ENCODE data around the gene UBN2.
A peak's percentile ranks its signal among the peaks of the same experiment; 100 is the strongest.
"Not testable (repeated sequence)": the region's sequence is repeated elsewhere in the genome, so short reads cannot be mapped to it uniquely, and the experiment has no call there.

Gene UBN2

DNA sequence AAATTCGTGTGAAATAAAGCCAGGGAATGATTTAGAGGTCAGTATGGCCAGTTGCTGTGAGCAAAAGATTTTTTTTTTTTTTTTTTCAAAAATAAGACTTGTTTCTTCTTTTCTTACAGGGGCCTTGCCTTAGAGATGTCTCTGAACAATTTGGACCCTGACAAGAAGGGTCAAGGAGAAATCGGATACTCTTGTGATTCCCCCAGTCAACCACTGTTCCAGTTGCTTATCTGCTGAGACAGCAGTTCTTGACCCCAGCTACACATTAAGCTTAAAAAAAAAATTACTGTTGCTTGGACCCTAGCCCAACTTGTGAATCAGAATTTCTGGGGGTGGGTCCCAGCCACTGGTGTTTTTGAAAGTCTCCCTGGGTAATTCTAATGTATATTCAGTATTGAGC lies 98.1 kb downstream of the UBN2 start:
- Histone ChIP-seq H3K27me3 (ENCODE audit: insufficient read depth, low read length) (no peaks in the 10 kb centered on the region), H3K4me1 (ENCODE audit: insufficient read depth, low read length) (no peaks in the 10 kb centered on the region), H2AFZ (ENCODE audit: low read depth, low read length) (no peak overlapping the region), H3K4me3 (ENCODE audit: low read length) (no peak overlapping the region), H3K9me3 (ENCODE audit: low read length) (no peaks in the 10 kb centered on the region), H3K36me3 (ENCODE audit: insufficient read depth, low read length) (no peaks in the 10 kb centered on the region)

DNA sequence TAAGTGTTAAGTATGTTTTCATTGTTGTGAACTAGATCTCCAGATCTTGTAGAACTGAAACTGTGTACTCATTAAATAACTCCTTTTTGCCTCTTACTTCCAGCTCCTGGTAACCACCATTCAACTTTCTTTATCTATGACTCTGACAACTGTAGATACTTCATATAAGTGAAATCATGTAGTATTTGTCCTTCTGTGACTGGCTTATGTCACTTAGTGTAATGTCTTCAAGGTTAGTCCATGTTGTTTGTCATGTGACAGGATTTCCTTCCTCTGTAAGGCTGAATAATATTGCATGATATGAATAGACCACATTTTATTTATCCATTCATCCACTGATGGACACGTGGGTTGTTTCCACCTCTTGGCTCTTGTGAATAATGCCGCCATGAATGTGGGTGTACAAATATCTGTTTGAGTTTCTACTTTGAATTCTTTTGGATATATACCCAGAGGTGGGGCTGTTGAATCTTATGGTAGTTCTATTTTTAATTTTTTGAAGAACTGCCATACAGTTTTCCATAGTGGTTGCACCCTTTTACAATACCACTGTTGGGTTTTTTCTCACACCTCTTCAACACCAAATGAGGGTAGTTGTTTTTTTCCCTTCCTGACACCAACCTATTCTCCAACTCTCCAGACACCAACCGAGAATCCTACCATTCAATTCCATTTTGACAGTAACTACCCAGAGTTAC lies 99.4 kb downstream of the UBN2 start:
- H3K4me3 ChIP-seq (ENCODE audit: low read length), result no peak overlapping the region
- no peaks in the 10 kb centered on the region for H3K4me1 ChIP-seq (ENCODE audit: insufficient read depth, low read length)
- no peak overlapping the region for H2AFZ ChIP-seq (ENCODE audit: low read depth, low read length)
- no peaks in the 10 kb centered on the region for H3K27me3 ChIP-seq (ENCODE audit: insufficient read depth, low read length)
- no peaks in the 10 kb centered on the region for H3K9me3 ChIP-seq (ENCODE audit: low read length)
- no peaks in the 10 kb centered on the region for H3K36me3 ChIP-seq (ENCODE audit: insufficient read depth, low read length)

DNA sequence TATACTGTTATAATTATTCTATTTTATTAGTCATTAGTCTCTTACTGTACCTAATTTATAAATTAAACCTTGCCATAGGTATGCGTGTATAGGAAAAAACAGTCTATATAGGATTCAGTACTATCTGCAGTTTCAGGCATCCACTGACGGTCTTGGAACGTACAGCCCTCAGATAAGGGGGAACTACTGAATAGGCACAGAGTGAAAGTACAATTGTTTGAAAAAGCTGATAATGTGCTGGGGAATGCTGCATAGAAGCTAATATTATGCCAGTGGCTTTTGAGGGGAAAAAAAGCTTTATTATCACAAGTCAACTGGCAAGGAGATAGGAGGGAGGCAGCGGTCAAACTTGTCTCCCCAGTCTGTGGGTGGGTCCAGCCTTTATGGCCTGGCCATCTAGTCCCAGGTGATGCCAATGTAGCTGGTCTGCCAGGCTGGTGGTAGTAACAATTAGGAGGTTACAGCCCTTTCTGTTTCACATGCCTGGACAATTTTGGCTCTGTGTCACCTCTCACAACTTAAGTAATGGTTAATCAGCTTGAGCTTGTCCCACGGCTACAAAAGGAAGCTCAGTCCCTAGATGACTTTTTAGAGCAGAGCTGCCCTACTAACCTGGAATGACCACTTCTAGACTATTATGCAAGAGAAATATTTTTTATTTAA lies 101.8 kb downstream of the UBN2 start:
- H3K9me3 ChIP-seq (ENCODE audit: low read length), result no peaks in the 10 kb centered on the region
- no peaks in the 10 kb centered on the region for H3K4me1 ChIP-seq (ENCODE audit: insufficient read depth, low read length)
- H3K27me3 ChIP-seq (ENCODE audit: insufficient read depth, low read length), result no peaks in the 10 kb centered on the region
- no peak overlapping the region for H2AFZ ChIP-seq (ENCODE audit: low read depth, low read length)
- no peak overlapping the region for H3K4me3 ChIP-seq (ENCODE audit: low read length)
- no peaks in the 10 kb centered on the region for H3K36me3 ChIP-seq (ENCODE audit: insufficient read depth, low read length)

DNA sequence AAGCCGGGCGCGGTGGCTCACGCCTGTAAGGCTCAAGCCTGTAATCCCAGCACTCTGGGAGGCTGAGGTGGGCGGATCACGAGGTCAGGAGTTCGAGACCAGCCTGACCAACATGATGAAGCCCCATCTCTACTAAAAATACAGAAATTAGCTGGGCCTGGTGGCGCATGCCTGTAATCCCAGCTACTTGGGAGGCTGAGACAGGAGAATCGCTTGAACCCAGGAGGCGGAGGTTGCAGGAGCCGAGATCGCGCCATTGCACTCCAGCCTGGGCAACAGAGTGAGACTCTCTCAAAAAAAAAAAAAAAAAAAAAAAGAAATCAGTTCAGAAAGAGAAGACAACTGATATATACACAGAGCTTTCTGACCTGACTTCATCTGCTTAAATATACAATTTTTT lies 102.4 kb downstream of the UBN2 start:
- not testable (repeated sequence) for H3K4me3 ChIP-seq (ENCODE audit: low read length); H2AFZ ChIP-seq (ENCODE audit: low read depth, low read length); H3K9me3 ChIP-seq (ENCODE audit: low read length); H3K27me3 ChIP-seq (ENCODE audit: insufficient read depth, low read length); H3K36me3 ChIP-seq (ENCODE audit: insufficient read depth, low read length); H3K4me1 ChIP-seq (ENCODE audit: insufficient read depth, low read length)

DNA sequence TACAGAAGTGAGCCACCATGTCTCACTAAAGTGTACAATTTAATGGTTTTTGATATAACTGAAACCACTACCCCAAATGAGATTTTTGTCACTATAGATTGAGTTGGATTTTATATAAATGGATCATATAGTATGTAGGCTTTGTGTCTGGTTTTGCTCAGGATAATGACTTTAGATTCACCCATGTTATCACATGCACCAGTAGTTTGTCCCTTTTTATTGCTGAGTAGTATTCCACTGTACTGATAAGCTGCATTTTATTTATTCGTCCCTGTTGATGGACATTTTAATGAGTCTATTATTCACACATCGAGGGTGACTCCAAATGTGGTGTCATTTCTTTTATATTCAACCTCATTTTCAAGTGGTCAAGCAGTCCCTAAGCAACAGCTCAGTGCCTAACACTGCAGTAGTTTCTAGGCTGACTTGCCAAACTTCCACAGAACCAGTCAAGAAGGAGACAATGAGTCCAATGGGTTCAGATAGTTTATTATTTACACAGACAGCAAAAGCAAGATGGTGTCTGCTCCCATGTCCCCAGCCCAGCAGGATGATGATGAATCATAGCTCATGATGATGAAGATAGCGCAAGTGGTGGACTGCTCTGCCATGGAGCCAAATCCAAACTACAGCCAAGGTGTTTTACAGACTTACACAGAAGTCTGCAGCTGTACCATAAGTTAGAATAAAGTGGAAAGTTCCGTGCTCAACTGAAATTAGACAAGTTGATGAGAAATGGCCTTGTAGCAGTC lies 103.5 kb downstream of the UBN2 start:
- Histone ChIP-seq H3K36me3 (ENCODE audit: insufficient read depth, low read length) (no peaks in the 10 kb centered on the region), H2AFZ (ENCODE audit: low read depth, low read length) (no peak overlapping the region), H3K4me3 (ENCODE audit: low read length) (no peak overlapping the region), H3K9me3 (ENCODE audit: low read length) (peaks cover 4% of the 10 kb centered on the region), H3K27me3 (ENCODE audit: insufficient read depth, low read length) (no peaks in the 10 kb centered on the region), H3K4me1 (ENCODE audit: insufficient read depth, low read length) (no peaks in the 10 kb centered on the region)

DNA sequence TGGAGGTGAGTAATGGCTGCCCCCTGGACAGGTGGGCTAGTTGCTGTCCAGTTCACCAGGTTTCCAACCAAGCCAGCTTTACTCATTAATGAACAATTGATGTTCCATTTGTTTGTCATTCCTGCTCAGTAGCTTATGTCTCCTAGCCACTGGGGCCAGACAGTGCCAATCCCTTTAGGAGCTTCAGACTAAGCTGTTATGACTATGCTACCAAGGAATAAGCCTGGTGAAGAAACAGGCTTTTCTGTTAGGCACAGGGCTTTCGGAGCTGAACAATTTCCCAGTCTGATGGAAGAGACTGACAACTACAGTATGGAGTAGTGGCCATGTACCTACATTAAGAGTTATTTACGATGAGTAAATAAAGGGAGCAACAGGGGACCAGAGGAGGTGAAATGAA lies 108.0 kb downstream of the UBN2 start:
- H3K36me3 ChIP-seq (ENCODE audit: insufficient read depth, low read length), result peaks cover 5% of the 10 kb centered on the region
- peaks cover 10% of the 10 kb centered on the region for H3K4me1 ChIP-seq (ENCODE audit: insufficient read depth, low read length)
- H3K4me3 ChIP-seq (ENCODE audit: low read length), result peak overlapping the region; percentile 90
- peak overlapping the region; percentile 68 for H2AFZ ChIP-seq (ENCODE audit: low read depth, low read length)
- no peaks in the 10 kb centered on the region for H3K27me3 ChIP-seq (ENCODE audit: insufficient read depth, low read length)
- peaks cover 4% of the 10 kb centered on the region for H3K9me3 ChIP-seq (ENCODE audit: low read length)

DNA sequence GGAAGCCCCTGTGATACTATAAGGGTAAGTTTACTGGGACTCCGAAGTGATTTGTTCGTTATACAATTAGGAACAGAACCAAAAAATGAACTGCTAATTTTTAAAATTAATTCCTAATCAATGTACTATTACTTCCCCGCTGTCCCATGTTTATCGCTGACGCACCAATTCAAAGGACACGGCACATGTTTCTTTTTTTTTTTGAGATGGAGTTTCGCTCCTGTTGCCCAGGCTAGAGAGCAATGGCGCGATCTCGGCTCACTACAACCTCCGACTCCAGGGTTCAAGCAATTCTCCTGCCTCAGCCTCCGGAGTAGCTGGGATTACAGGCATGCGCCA lies 108.6 kb downstream of the UBN2 start:
- Histone ChIP-seq H3K9me3 (ENCODE audit: low read length) (peaks cover 4% of the 10 kb centered on the region), H3K4me3 (ENCODE audit: low read length) (peak overlapping the region; percentile 90), H2AFZ (ENCODE audit: low read depth, low read length) (peak overlapping the region; percentile 68), H3K36me3 (ENCODE audit: insufficient read depth, low read length) (peaks cover 8% of the 10 kb centered on the region), H3K27me3 (ENCODE audit: insufficient read depth, low read length) (no peaks in the 10 kb centered on the region), H3K4me1 (ENCODE audit: insufficient read depth, low read length) (peaks cover 10% of the 10 kb centered on the region)

DNA sequence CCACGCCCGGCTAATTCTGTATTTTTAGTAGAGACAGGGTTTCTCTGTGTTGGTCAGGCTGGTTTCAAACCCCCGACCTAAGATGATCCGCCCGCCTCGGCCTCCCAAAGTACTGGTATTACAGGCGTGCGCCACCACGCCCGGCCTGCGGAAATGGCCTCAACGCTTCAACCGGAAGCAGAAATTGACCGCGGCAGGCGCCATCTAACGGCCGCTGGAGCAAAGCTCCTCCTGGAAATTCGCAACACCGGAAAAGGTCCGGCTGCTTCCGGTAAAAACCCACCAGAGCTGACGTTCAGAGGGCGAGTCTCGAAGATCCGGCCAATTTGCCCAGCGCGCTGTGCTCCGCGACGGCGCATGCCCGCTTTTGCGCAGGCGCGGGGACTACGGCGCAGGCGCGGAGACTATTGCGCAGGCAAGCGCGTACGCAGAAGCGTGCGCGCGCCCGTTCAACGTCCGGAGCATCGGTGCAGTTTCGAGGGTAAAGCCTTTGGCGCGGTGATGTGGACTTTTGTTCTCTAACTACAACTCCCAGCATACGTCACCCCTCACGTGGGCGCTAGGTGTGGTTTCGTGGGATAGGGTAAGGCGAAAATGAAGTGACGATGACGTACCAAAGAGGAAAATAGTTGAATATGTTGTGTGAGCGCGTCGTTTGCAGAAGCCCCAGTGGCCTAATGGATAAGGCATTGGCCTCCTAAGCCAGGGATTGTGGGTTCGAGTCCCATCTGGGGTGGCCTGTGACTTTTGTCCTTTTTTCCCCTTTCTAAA lies 109.2 kb downstream of the UBN2 start:
- peaks cover 8% of the 10 kb centered on the region for H3K36me3 ChIP-seq (ENCODE audit: insufficient read depth, low read length)
- peaks cover 4% of the 10 kb centered on the region for H3K9me3 ChIP-seq (ENCODE audit: low read length)
- H3K4me1 ChIP-seq (ENCODE audit: insufficient read depth, low read length), result peaks cover 10% of the 10 kb centered on the region
- H3K4me3 ChIP-seq (ENCODE audit: low read length), result peak overlapping the region; percentile 90
- H2AFZ ChIP-seq (ENCODE audit: low read depth, low read length), result peak overlapping the region; percentile 68
- H3K27me3 ChIP-seq (ENCODE audit: insufficient read depth, low read length), result no peaks in the 10 kb centered on the region

DNA sequence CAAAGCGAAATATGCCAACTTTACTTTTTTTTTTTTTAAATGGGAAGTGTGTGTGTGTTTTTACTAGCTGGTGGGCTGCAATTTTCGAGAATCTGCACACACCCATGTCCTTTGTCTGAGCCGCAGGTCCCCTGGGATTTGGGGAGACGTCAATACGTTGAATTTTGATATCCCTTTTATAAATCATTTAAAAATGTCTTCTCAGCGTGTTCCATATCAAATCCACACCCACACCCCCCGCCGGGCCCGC lies 109.7 kb downstream of the UBN2 start:
- H3K36me3 ChIP-seq (ENCODE audit: insufficient read depth, low read length), result peaks cover 11% of the 10 kb centered on the region
- peak overlapping the region; percentile 90 for H3K4me3 ChIP-seq (ENCODE audit: low read length)
- H3K9me3 ChIP-seq (ENCODE audit: low read length), result peaks cover 4% of the 10 kb centered on the region
- no peak overlapping the region for H2AFZ ChIP-seq (ENCODE audit: low read depth, low read length)
- peaks cover 10% of the 10 kb centered on the region for H3K4me1 ChIP-seq (ENCODE audit: insufficient read depth, low read length)
- no peaks in the 10 kb centered on the region for H3K27me3 ChIP-seq (ENCODE audit: insufficient read depth, low read length)

DNA sequence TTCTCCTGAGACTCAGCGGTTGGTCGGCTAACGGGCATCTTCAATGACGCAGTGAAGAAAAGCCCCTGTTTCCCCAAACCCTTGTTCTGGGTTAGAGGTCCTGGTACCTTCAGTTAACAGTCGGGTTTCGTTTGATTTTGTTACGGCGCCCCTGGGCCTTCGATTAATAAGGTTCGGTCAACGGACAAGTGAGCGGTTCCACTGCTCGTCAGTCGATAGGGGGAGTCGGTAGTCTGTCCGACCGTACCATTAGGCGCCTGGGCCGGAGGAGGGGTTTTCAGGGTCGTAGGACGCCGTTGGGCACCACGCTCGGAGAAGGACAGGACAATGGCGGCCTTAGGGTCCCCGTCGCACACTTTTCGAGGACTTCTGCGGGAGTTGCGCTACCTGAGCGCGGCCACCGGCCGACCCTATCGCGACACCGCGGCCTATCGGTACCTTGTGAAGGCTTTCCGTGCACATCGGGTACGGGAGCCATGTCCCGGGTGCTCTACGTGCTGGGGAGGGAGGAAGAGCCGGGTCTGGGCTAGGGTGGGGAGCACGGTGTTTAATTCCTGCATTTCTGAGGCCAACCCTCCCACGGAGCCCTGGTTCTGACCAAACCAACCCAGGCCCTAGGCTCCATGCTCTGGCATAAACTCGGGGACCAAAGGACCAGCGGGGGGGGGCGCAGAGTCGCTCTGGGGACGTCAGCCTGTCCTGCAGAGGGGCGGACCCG lies 110.2 kb downstream of the UBN2 start, which contains the start of gene FMC1:
FMC1 (plus strand) TSS at position 280 of the 718 bp plus-strand sequence; CDS start at position 328, 48 bp downstream.
- no peaks in the 10 kb centered on the region for H3K27me3 ChIP-seq (ENCODE audit: insufficient read depth, low read length)
- peaks cover 10% of the 10 kb centered on the region for H3K4me1 ChIP-seq (ENCODE audit: insufficient read depth, low read length)
- peaks cover 15% of the 10 kb centered on the region for H3K36me3 ChIP-seq (ENCODE audit: insufficient read depth, low read length)
- H2AFZ ChIP-seq (ENCODE audit: low read depth, low read length), result peak within 1 kb of the TSS; percentile 30
- peak within 1 kb of the TSS; percentile 90 for H3K4me3 ChIP-seq (ENCODE audit: low read length)
- H3K9me3 ChIP-seq (ENCODE audit: low read length), result peaks cover 4% of the 10 kb centered on the region

DNA sequence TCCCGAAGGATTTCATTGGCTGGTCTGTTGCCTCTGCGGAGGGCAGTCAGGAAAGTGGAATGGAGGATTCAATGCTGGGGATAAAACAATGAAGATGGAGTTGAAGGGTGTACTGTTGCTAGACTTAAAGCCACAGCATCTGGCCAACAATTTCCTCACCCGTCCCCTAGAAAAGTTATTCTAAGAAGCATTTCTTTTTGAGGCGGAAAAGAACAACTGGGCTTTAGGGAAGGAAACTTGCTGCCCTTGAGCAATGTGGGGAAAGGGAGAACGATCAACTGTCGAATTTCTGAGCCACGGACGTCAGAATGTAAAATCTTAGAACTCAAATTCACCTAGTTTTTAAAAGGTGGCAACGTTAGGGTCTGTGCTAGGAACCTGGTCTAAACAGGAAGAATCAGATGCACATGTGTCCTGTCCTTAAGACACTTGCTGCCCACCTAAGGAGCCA lies 110.8 kb downstream of the UBN2 start:
- Histone ChIP-seq H3K4me1 (ENCODE audit: insufficient read depth, low read length) (peaks cover 10% of the 10 kb centered on the region), H3K4me3 (ENCODE audit: low read length) (peak overlapping the region; percentile 90), H3K27me3 (ENCODE audit: insufficient read depth, low read length) (no peaks in the 10 kb centered on the region), H3K9me3 (ENCODE audit: low read length) (peaks cover 4% of the 10 kb centered on the region), H2AFZ (ENCODE audit: low read depth, low read length) (no peak overlapping the region), H3K36me3 (ENCODE audit: insufficient read depth, low read length) (peaks cover 21% of the 10 kb centered on the region)

DNA sequence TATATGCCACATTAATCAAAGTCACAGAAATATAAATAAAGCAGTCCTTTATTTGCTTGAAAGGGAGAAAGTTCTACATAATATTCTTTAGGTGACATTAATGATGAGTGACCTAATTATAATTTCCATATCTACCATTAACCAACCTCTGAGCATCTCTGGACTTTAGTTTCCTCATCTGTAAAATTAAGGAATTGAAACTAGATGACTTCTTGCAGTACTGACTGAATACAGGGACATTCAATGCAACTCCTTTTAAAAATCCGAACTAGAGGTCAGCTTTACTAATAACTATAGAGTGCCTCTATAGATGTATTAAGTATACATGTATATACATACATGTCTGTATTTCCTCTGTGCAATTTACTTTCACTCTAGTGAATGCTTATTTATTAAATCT lies 114.0 kb downstream of the UBN2 start:
- Histone ChIP-seq H3K4me1 (ENCODE audit: insufficient read depth, low read length) (peaks cover 10% of the 10 kb centered on the region), H2AFZ (ENCODE audit: low read depth, low read length) (no peak overlapping the region), H3K9me3 (ENCODE audit: low read length) (no peaks in the 10 kb centered on the region), H3K27me3 (ENCODE audit: insufficient read depth, low read length) (no peaks in the 10 kb centered on the region), H3K36me3 (ENCODE audit: insufficient read depth, low read length) (peaks cover 35% of the 10 kb centered on the region), H3K4me3 (ENCODE audit: low read length) (no peak overlapping the region)
